GM23338 (cell line): Measurements from ENCODE around the gene MUC13. TPM values are rescaled to one million over a fixed set of nuclear protein-coding genes. Genes with fewer than 3 reads are reported as not detected.

Experiments used
- ATAC-seq: fragments of 200-7000 bp; cut with Tn5 transposase; 3 replicates; pipeline ENCODE4 v1.9.1; 2020
- DNase-seq: peaks from one replicate; pipeline ENCODE4 v3.0.0-alpha.2; 2015; ENCODE audit warnings: low spot score
- H2AFZ ChIP-seq: fragments of 200-600 bp; sonication (generic); 2 replicates; pipeline ENCODE4 v1.8.0; 2016; ENCODE audit warnings: antibody characterized with exemption, mild to moderate bottlenecking, moderate library complexity
- H3F3A ChIP-seq: fragments of 200-600 bp; sonication (generic); replicated peaks from 2 replicates; pipeline ENCODE4 v1.8.0; 2017; ENCODE audit warnings: antibody characterized with exemption, mixed run types, low read depth
- H3K27ac ChIP-seq: fragments of 200-600 bp; sonication (generic); 2 replicates; pipeline ENCODE4 v1.6.1; 2016; ENCODE audit warnings: low read depth
- H3K27me3 ChIP-seq: fragments of 200-600 bp; sonication (generic); 2 replicates; pipeline ENCODE4 v1.8.0; 2016; ENCODE audit warnings: mild to moderate bottlenecking, mixed run types, moderate library complexity; ENCODE audit not compliant: insufficient read depth
- H3K36me3 ChIP-seq: fragments of 200-600 bp; sonication (generic); 2 replicates; pipeline ENCODE4 v1.8.0; 2016; ENCODE audit warnings: mild to moderate bottlenecking; ENCODE audit not compliant: insufficient read depth
- H3K4me1 ChIP-seq: fragments of 200-600 bp; sonication (generic); 2 replicates; pipeline ENCODE4 v1.8.0; 2016; ENCODE audit warnings: mild to moderate bottlenecking, moderate library complexity; ENCODE audit not compliant: insufficient read depth
- H3K4me2 ChIP-seq: fragments of 200-600 bp; sonication (generic); 2 replicates; pipeline ENCODE4 v1.7.1; 2017; ENCODE audit warnings: mixed run types
- H3K4me3 ChIP-seq: fragments of 200-600 bp; sonication (generic); 2 replicates; pipeline ENCODE4 v1.6.1; 2016; ENCODE audit warnings: mixed run types
- H3K79me2 ChIP-seq: fragments of 200-600 bp; sonication (generic); replicated peaks from 2 replicates; pipeline ENCODE4 v1.8.0; 2017; ENCODE audit warnings: mild to moderate bottlenecking; ENCODE audit not compliant: insufficient read depth
- H3K9me2 ChIP-seq: fragments of 200-600 bp; sonication (generic); 2 replicates; pipeline ENCODE4 v1.8.0; 2017; ENCODE audit not compliant: insufficient read depth
- H4K20me1 ChIP-seq: fragments of 200-600 bp; sonication (generic); replicated peaks from 2 replicates; pipeline ENCODE4 v1.8.0; 2017; ENCODE audit warnings: mild to moderate bottlenecking; ENCODE audit not compliant: insufficient read depth
- H3K27ac Mint-ChIP-seq: 2 replicates; pipeline ENCODE4 v1.8.0; 2020; ENCODE audit warnings: inconsistent platforms, mild to moderate bottlenecking, moderate library complexity, mixed read lengths
- H3K27me3 Mint-ChIP-seq: 3 replicates; pipeline ENCODE4 v1.8.0; 2022; ENCODE audit warnings: low read depth, mild to moderate bottlenecking, moderate library complexity, mixed read lengths, inconsistent platforms; ENCODE audit not compliant: insufficient read depth, poor library complexity
- H3K36me3 Mint-ChIP-seq: 3 replicates; pipeline ENCODE4 v1.8.0; 2021; ENCODE audit warnings: low read depth, mild to moderate bottlenecking, inconsistent platforms, moderate library complexity, mixed read lengths
- H3K4me1 Mint-ChIP-seq: 3 replicates; pipeline ENCODE4 v1.8.0; 2020; ENCODE audit warnings: mild to moderate bottlenecking, inconsistent platforms, mixed read lengths
- H3K4me3 Mint-ChIP-seq: 3 replicates; pipeline ENCODE4 v1.8.0; 2021; ENCODE audit warnings: moderate library complexity, mild to moderate bottlenecking, inconsistent platforms, mixed read lengths
- H3K9me3 Mint-ChIP-seq: 3 replicates; pipeline ENCODE4 v1.8.0; 2020; ENCODE audit warnings: moderate library complexity, mild to moderate bottlenecking, inconsistent platforms, mixed read lengths
- CREB1 ChIP-seq: fragments of 250-450 bp; sonication (Bioruptor Pico); IDR thresholded peaks from 2 replicates; pipeline ENCODE4 v1.5.0; 2020; ENCODE audit warnings: low read depth, mild to moderate bottlenecking, moderate library complexity
- EZH2 ChIP-seq: fragments of 200-600 bp; sonication (generic); IDR thresholded peaks from one replicate; pipeline ENCODE4 v1.8.0; 2017; ENCODE audit warnings: antibody characterized with exemption, mild to moderate bottlenecking, low read depth; ENCODE audit not compliant: unreplicated experiment
- NANOG ChIP-seq: IDR thresholded peaks from 2 replicates; pipeline ENCODE4 v1.6.1; 2016; ENCODE audit warnings: antibody characterized with exemption, borderline replicate concordance
- STAT1 ChIP-seq: IDR thresholded peaks from one replicate; pipeline ENCODE4 v1.6.1; 2016; ENCODE audit warnings: antibody characterized with exemption; ENCODE audit not compliant: unreplicated experiment
- ZNF114 ChIP-seq: fragments of 250-450 bp; sonication (Bioruptor Pico); IDR thresholded peaks from 2 replicates; pipeline ENCODE4 v1.5.0; 2020; ENCODE audit warnings: mild to moderate bottlenecking, moderate library complexity
- ZNF331 ChIP-seq: fragments of 250-450 bp; sonication (Bioruptor Pico); IDR thresholded peaks from 2 replicates; pipeline ENCODE4 v1.5.0; 2020; ENCODE audit warnings: low read depth, mild to moderate bottlenecking, moderate library complexity
- ZNF462 ChIP-seq: fragments of 250-450 bp; sonication (Bioruptor Pico); IDR thresholded peaks from 2 replicates; pipeline ENCODE4 v1.5.0; 2020; ENCODE audit warnings: mild to moderate bottlenecking, moderate library complexity
- polyA plus RNA-seq: library from polyadenylated mRNA; unstranded; fragments of >200 nt; fragmentation: Nextera tagmentation; extraction: Ambion mirVana; gene quantifications from 2 replicates; pipeline ENCODE4 v1.2.1, GENCODE V29; 2016
- total RNA-seq: library from RNA; depleted of rRNA; stranded (reverse); fragments of >200 nt; shearing (Covaris generic); gene quantifications from 2 replicates; pipeline ENCODE4 v1.2.3, GENCODE V29; 2014
- TF ChIP-seq, protein P1 (sequence below): IDR thresholded peaks from 2 replicates; pipeline ENCODE4 v1.6.1; 2016; ENCODE audit warnings: antibody characterized with exemption
- TF ChIP-seq, protein P2 (sequence below), 2 experiments: fragments of 200-600 bp in 1 of 2; sonication (generic) in 1 of 2; conservative IDR thresholded peaks; 2 replicates each; pipeline versions ENCODE4 v1.5.1 to v1.6.1; 2016 to 2017; ENCODE audit warnings: antibody characterized with exemption in 2 of 2, low read depth in 2 of 2, mild to moderate bottlenecking in 2 of 2, moderate library complexity in 1 of 2
- TF ChIP-seq, protein P3 (sequence below): IDR thresholded peaks from one replicate; pipeline ENCODE4 v1.6.1; 2018; ENCODE audit warnings: antibody characterized with exemption; ENCODE audit not compliant: unreplicated experiment

MUC13 gene
- total and polyA plus RNA-seq, 2 experiments from 2014 or later, result not detected

- no peak overlapping the region for H3K27ac ChIP-seq
- no peaks in the 10 kb centered on the region for H3K79me2 ChIP-seq
- H4K20me1 ChIP-seq, result no peaks in the 10 kb centered on the region
- H2AFZ ChIP-seq, result no peak overlapping the region
- no peaks in the 10 kb centered on the region for H3K27me3 ChIP-seq
- H3K4me2 ChIP-seq, result no peak overlapping the region
- H3K36me3 ChIP-seq, result no peaks in the 10 kb centered on the region
- 0 out of 2 replicates have a peak, but pooled peaks cover 3% of the 10 kb centered on the region for H3K9me2 ChIP-seq
- no peak overlapping the region for H3K4me3 Mint-ChIP-seq
- 0 out of 3 replicates have a peak, but pooled peaks cover 3% of the 10 kb centered on the region for H3K4me1 Mint-ChIP-seq
- no peak overlapping the region for H3K4me3 ChIP-seq
- H3K4me1 ChIP-seq, result no peaks in the 10 kb centered on the region
- no peaks in the 10 kb centered on the region; the same call in 2 of the 3 replicates for H3K9me3 Mint-ChIP-seq
- no peak overlapping the region for H3K27ac Mint-ChIP-seq
- H3K36me3 Mint-ChIP-seq, result peaks cover 16% of the 10 kb centered on the region; the same call in 2 of the 3 replicates
- TF ChIP-seq, protein P1, sequence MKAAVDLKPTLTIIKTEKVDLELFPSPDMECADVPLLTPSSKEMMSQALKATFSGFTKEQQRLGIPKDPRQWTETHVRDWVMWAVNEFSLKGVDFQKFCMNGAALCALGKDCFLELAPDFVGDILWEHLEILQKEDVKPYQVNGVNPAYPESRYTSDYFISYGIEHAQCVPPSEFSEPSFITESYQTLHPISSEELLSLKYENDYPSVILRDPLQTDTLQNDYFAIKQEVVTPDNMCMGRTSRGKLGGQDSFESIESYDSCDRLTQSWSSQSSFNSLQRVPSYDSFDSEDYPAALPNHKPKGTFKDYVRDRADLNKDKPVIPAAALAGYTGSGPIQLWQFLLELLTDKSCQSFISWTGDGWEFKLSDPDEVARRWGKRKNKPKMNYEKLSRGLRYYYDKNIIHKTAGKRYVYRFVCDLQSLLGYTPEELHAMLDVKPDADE, result no peak
- TF ChIP-seq CREB1 (CRISPR knock-in tag) (no peak), STAT1 (no peak), ZNF331 (no peak), EZH2 (no peak), ZNF462 (CRISPR knock-in tag) (no peak), ZNF114 (CRISPR knock-in tag) (no peak), NANOG (no peak)
- TF ChIP-seq, protein P2, sequence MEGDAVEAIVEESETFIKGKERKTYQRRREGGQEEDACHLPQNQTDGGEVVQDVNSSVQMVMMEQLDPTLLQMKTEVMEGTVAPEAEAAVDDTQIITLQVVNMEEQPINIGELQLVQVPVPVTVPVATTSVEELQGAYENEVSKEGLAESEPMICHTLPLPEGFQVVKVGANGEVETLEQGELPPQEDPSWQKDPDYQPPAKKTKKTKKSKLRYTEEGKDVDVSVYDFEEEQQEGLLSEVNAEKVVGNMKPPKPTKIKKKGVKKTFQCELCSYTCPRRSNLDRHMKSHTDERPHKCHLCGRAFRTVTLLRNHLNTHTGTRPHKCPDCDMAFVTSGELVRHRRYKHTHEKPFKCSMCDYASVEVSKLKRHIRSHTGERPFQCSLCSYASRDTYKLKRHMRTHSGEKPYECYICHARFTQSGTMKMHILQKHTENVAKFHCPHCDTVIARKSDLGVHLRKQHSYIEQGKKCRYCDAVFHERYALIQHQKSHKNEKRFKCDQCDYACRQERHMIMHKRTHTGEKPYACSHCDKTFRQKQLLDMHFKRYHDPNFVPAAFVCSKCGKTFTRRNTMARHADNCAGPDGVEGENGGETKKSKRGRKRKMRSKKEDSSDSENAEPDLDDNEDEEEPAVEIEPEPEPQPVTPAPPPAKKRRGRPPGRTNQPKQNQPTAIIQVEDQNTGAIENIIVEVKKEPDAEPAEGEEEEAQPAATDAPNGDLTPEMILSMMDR (conservative IDR thresholded peaks at IDR 0.05; ENCODE audit: low read depth in 2 of 2), result no peak
- TF ChIP-seq, protein P3, sequence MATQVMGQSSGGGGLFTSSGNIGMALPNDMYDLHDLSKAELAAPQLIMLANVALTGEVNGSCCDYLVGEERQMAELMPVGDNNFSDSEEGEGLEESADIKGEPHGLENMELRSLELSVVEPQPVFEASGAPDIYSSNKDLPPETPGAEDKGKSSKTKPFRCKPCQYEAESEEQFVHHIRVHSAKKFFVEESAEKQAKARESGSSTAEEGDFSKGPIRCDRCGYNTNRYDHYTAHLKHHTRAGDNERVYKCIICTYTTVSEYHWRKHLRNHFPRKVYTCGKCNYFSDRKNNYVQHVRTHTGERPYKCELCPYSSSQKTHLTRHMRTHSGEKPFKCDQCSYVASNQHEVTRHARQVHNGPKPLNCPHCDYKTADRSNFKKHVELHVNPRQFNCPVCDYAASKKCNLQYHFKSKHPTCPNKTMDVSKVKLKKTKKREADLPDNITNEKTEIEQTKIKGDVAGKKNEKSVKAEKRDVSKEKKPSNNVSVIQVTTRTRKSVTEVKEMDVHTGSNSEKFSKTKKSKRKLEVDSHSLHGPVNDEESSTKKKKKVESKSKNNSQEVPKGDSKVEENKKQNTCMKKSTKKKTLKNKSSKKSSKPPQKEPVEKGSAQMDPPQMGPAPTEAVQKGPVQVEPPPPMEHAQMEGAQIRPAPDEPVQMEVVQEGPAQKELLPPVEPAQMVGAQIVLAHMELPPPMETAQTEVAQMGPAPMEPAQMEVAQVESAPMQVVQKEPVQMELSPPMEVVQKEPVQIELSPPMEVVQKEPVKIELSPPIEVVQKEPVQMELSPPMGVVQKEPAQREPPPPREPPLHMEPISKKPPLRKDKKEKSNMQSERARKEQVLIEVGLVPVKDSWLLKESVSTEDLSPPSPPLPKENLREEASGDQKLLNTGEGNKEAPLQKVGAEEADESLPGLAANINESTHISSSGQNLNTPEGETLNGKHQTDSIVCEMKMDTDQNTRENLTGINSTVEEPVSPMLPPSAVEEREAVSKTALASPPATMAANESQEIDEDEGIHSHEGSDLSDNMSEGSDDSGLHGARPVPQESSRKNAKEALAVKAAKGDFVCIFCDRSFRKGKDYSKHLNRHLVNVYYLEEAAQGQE, result no peak
- DNase-seq, result no peak
- H3F3A ChIP-seq, result no peaks in the 10 kb centered on the region
- no peaks in the 10 kb centered on the region for H3K27me3 Mint-ChIP-seq
- ATAC-seq, result no peak
These were observed 44.1 kb upstream of the MUC13 start for GRCh38 chr3:124978627-124979026.
